Activated effector memory CD4-positive, alpha-beta T cell treated with anti-CD3 and anti-CD28 coated beads, Interleukin-2, amount 50 U/mL, for 16 hours (primary cell): ENCODE results near the gene TMEM144.
"Not testable (repeated sequence)": the region's sequence is repeated elsewhere in the genome, so short reads cannot be mapped to it uniquely, and the experiment has no call there.

ENCODE experiments used
- DNase-seq: peaks from one replicate; pipeline ENCODE4 v3.0.0-alpha.2; 2020

The TMEM144 gene

GRCh38 chr4:158238575-158238974 is 28.3 kb downstream of the TMEM144 start:
- DNase-seq, result no peak

- DNase-seq, result no peak
Measured at GRCh38 chr4:158239196-158239595, 28.9 kb downstream of the TMEM144 start.

- no peak for DNase-seq
Measured at GRCh38 chr4:158243071-158243470, 32.8 kb downstream of the TMEM144 start.

GRCh38 chr4:158250321-158250720 is 40.0 kb downstream of the TMEM144 start:
- no peak for DNase-seq

GRCh38 chr4:158253350-158253980 is 43.2 kb downstream of the TMEM144 start:
- no peak for DNase-seq

- no peak for DNase-seq
Measured at GRCh38 chr4:158254292-158254691, 44.0 kb downstream of the TMEM144 start.

GRCh38 chr4:158255727-158256324 is 45.5 kb downstream of the TMEM144 start:
- no peak for DNase-seq

- DNase-seq, result no peak
Measured at GRCh38 chr4:158259955-158260575, 49.8 kb downstream of the TMEM144 start.

GRCh38 chr4:158261480-158261879 is 51.2 kb downstream of the TMEM144 start:
- DNase-seq, result no peak

GRCh38 chr4:158268553-158268952 is 58.3 kb downstream of the TMEM144 start:
- DNase-seq, result no peak

GRCh38 chr4:158274636-158275035 is 64.3 kb downstream of the TMEM144 start:
- DNase-seq, result no peak

GRCh38 chr4:158277558-158277957 is 67.3 kb downstream of the TMEM144 start:
- no peak for DNase-seq

GRCh38 chr4:158279052-158279451 is 68.8 kb downstream of the TMEM144 start:
- not testable (repeated sequence) for DNase-seq

- DNase-seq, result no peak
Measured at GRCh38 chr4:158280856-158281255, 70.6 kb downstream of the TMEM144 start.

GRCh38 chr4:158282252-158282651 is 72.0 kb downstream of the TMEM144 start:
- DNase-seq, result no peak

GRCh38 chr4:158285429-158286216 is 75.3 kb downstream of the TMEM144 start:
- DNase-seq, result no peak

GRCh38 chr4:158290912-158291311 is 80.6 kb downstream of the TMEM144 start:
- no peak for DNase-seq

GRCh38 chr4:158291334-158292055 is 81.2 kb downstream of the TMEM144 start:
- DNase-seq, result no peak

GRCh38 chr4:158292156-158292555 is 81.9 kb downstream of the TMEM144 start:
- no peak for DNase-seq

GRCh38 chr4:158295053-158295452 is 84.8 kb downstream of the TMEM144 start:
- no peak for DNase-seq

- DNase-seq, result no peak
Measured at GRCh38 chr4:158297866-158298265, 87.6 kb downstream of the TMEM144 start.

- no peak for DNase-seq
Measured at GRCh38 chr4:158299459-158300007, 89.2 kb downstream of the TMEM144 start.

GRCh38 chr4:158300012-158300411 is 89.7 kb downstream of the TMEM144 start:
- no peak for DNase-seq
